AG04450 (cell line): ENCODE measurements around the gene AUH. TPM values are rescaled to one million over a fixed set of nuclear protein-coding genes. Genes with fewer than 3 reads are reported as not detected.
"Not testable (repeated sequence)": the region's sequence is repeated elsewhere in the genome, so short reads cannot be mapped to it uniquely, and the experiment has no call there.

Experiments used
- CTCF ChIA-PET: fragments of 300-600, 350-600 bp; formaldehyde crosslinking; extraction: SDS; loops from one replicate; lab custom pipeline; 2022; ENCODE audit warnings: antibody characterized with exemption, inconsistent platforms; lab: Charles Lee
- POLR2A ChIA-PET: fragments of 350-600 bp; formaldehyde crosslinking; extraction: SDS; loops from one replicate; lab custom pipeline; 2021; ENCODE audit warnings: antibody characterized with exemption, inconsistent platforms; lab: Yijun Ruan, JAX
- DNase-seq: peaks from one replicate; pipeline ENCODE4 v3.0.0-alpha.2; 2011; ENCODE audit warnings: low read depth, low spot score
- H3K27ac ChIP-seq: one replicate; pipeline ENCODE4 v1.5.1; 2012; ENCODE audit warnings: low read depth, low read length, control low read depth
- H3K27me3 ChIP-seq: one replicate; pipeline ENCODE4 v1.6.0; 2012; ENCODE audit warnings: low read length; ENCODE audit not compliant: control insufficient read depth, insufficient read depth
- H3K4me3 ChIP-seq: 2 replicates; pipeline ENCODE4 v1.5.1; 2011; ENCODE audit warnings: mild to moderate bottlenecking, low read depth, low read length, control low read depth
- H3K9me3 ChIP-seq: 2 replicates; pipeline ENCODE4 v1.5.1; 2012; ENCODE audit warnings: low read length; ENCODE audit not compliant: control insufficient read depth, insufficient read depth
- polyA plus RNA-seq: library from polyadenylated mRNA; depleted of rRNA; stranded (reverse); fragments of >200 nt; gene quantifications from 2 replicates; pipeline ENCODE4 v1.2.3, GENCODE V29; 2011
- TF ChIP-seq, protein P1 (sequence below): IDR thresholded peaks from 2 replicates; pipeline ENCODE4 v1.5.1; 2011; ENCODE audit warnings: low read depth, low read length, control low read depth, inconsistent platforms

Gene AUH
- polyA plus RNA-seq, 1 experiment: 9.1 TPM

DNA sequence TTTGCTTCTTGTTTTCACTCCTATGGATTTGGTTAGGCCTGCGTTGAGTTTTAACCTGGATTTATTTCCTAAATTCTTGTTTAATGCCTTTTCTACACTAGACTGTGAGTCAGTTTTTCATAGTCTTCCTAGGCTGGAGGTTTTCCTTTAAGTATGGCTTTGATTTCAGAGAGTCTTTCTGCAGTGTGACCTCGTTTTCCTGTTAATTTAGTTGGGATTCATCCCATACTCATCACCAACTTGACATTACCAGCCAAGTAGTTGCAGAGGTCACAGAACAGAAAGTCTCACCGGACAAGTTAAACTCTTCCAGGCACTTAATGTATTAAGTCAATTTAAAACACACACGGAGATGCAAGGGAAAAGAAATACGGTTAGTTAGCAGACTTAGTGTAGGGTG, 29.7 kb upstream of the AUH start:
- ChIA-PET POLR2A (no interaction called here), CTCF (no interaction called here)
- no peak for DNase-seq
- no peak overlapping the region for H3K4me3 ChIP-seq
- H3K27me3 ChIP-seq: no peaks in the 10 kb centered on the region
- H3K9me3 ChIP-seq: no peaks in the 10 kb centered on the region
- TF ChIP-seq, protein P1, sequence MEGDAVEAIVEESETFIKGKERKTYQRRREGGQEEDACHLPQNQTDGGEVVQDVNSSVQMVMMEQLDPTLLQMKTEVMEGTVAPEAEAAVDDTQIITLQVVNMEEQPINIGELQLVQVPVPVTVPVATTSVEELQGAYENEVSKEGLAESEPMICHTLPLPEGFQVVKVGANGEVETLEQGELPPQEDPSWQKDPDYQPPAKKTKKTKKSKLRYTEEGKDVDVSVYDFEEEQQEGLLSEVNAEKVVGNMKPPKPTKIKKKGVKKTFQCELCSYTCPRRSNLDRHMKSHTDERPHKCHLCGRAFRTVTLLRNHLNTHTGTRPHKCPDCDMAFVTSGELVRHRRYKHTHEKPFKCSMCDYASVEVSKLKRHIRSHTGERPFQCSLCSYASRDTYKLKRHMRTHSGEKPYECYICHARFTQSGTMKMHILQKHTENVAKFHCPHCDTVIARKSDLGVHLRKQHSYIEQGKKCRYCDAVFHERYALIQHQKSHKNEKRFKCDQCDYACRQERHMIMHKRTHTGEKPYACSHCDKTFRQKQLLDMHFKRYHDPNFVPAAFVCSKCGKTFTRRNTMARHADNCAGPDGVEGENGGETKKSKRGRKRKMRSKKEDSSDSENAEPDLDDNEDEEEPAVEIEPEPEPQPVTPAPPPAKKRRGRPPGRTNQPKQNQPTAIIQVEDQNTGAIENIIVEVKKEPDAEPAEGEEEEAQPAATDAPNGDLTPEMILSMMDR: no peak
- no peak overlapping the region for H3K27ac ChIP-seq

DNA sequence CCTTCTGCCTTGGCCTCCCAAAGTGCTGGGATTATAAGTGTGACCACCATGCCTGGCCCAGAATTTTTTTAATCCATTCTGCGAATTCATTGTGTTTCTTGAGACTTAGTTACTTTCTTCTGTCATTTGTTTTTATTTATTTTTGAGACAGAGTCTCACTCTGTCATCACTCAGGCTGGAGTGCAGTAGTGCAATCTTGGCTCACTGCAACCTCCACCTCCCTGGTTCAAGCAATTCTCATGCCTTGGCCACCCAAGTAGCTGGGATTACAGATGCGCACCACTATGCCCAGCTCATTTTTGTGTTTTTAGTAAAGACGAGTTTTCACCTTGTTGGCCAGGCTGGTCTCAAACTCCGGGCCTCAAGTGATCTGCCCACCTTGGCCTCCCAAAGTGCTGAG, 28.0 kb upstream of the AUH start:
- H3K27me3 ChIP-seq, H3K4me3 ChIP-seq, H3K9me3 ChIP-seq, DNase-seq, POLR2A ChIA-PET, CTCF ChIA-PET, H3K27ac ChIP-seq: not testable (repeated sequence)

DNA sequence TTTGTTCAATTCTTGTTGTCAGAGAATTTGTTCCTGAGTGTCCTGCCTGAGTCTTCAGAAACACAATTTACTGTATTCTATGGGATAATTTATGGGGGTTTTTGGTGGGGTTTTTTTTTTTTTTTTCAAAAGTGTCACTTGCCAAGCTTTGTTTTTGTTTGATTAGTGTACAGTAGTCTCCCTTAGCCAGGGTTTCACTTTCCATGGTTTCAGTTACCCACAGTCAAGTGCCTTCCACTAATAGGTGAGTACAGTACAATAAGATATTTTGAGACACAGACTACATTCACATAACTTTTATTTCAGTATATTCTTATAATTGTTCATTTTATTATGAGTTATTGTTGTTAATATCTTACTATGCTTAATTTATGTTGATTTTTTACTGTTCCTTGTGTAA, 25.0 kb upstream of the AUH start:
- no peak for DNase-seq
- CTCF ChIA-PET: no interaction called here
- H3K27me3 ChIP-seq: no peaks in the 10 kb centered on the region
- no peaks in the 10 kb centered on the region for H3K9me3 ChIP-seq
- no peak overlapping the region for H3K4me3 ChIP-seq
- H3K27ac ChIP-seq: no peak overlapping the region
- POLR2A ChIA-PET: no interaction called here
- TF ChIP-seq, protein P1: no peak

DNA sequence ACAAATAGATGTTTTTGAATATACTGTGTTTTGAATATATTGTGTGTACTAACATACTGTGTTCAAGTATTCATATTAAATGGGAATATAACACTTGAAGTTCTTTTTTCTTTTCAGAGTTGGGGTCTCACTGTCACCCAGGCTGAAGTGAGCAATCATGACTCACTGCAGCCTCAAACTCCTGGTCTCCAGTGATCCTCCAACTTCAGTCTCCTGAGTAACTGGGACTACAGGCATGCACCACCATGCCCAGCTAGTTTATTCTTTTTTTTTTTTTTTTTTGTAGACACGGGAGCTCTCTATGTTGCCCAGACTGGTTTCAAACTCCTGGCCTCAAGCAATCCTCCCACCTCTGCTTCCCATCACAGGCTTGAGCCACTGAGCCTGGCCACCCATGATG, 23.2 kb upstream of the AUH start:
- Histone ChIP-seq H3K27me3 (no peaks in the 10 kb centered on the region), H3K27ac (no peak overlapping the region), H3K4me3 (no peak overlapping the region), H3K9me3 (no peaks in the 10 kb centered on the region)
- CTCF ChIA-PET: no interaction called here
- TF ChIP-seq, protein P1: no peak
- POLR2A ChIA-PET: no interaction called here
- DNase-seq: no peak

DNA sequence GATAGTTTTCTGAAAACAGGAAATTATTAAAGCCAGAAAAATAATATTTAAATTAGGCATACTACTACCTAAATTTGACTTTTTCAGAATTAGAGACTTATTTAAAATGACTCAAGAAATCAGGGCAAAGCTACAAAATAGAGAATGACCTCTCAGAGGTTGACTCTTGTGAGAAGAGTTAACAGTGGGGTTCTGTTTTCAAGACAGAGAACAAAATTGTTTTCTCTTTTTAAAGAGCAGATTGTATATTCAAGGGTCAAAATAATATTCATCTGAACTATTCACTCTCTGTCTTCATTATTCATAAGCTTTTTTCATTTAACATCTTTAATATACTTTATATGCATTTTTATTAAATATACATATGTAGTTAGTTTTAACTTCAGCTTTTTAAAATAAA, 21.9 kb upstream of the AUH start:
- no peaks in the 10 kb centered on the region for H3K27me3 ChIP-seq
- TF ChIP-seq, protein P1: no peak
- ChIA-PET POLR2A (no interaction called here), CTCF (no interaction called here)
- H3K27ac ChIP-seq: no peak overlapping the region
- H3K9me3 ChIP-seq: no peaks in the 10 kb centered on the region
- DNase-seq: no peak
- no peak overlapping the region for H3K4me3 ChIP-seq

DNA sequence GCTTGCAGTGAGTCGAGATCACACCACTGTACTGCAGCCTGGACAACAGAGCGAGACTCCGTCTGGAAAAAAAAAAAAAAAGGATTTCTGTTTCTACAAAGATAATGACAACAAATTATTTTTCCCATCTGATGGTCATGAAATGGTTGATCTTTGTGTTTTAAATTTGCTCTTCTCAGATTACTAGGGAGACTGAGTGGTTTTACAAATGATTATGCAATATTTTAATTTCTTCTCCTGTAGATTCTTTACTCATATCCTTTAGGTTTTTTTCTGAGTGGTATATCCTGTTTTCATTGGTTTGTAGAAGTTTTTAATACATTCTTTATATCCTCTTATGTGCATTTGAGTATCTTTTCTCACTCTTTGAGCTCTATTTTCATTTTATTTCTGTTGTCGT, 20.6 kb upstream of the AUH start:
- POLR2A ChIA-PET: interaction anchor here (0.7 kb wide), 1 partner anchor 18 kb away, joined by 4 read pairs; no protein-coding TSS in a partner anchor
- CTCF ChIA-PET: no interaction called here

More for the DNA sequence above, 20.6 kb upstream of the AUH start:
- Histone ChIP-seq H3K27ac (no peak overlapping the region), H3K9me3 (peaks cover 3% of the 10 kb centered on the region; the same call in 1 of the 2 replicates), H3K4me3 (no peak overlapping the region), H3K27me3 (no peaks in the 10 kb centered on the region)
- TF ChIP-seq, protein P1: no peak
- DNase-seq: no peak
